GM18951 (cell line): Measurements from ENCODE around the gene IARS2.
"Not testable (repeated sequence)": the region's sequence is repeated elsewhere in the genome, so short reads cannot be mapped to it uniquely, and the experiment has no call there.

Experiments
- POLR2A ChIP-seq: IDR thresholded peaks from 4 replicates; pipeline ENCODE4 v1.6.1; 2011; ENCODE audit warnings: mild to moderate bottlenecking; ENCODE audit not compliant: insufficient read length, insufficient read depth; ENCODE audit errors: extremely low read depth
- in situ Hi-C: fragments of 300-500 bp; cut with MboI; formaldehyde crosslinking; loops from one replicate; pipeline ENCODE4 v1.12.0; 2022; ENCODE audit warnings: low sequenced_read_pairs, mixed read lengths, inconsistent platforms; ENCODE audit not compliant: unreplicated experiment

Gene IARS2

GRCh38 chr1:220084460-220084859, 9.5 kb upstream of the IARS2 start:
- in situ Hi-C loops, result no loop called here
- TF ChIP-seq POLR2A, result no peak

GRCh38 chr1:220086261-220086686, 7.7 kb upstream of the IARS2 start:
- in situ Hi-C loops, result not testable (repeated sequence)

- in situ Hi-C loops, result no loop called here
- peak; percentile 87 for TF ChIP-seq POLR2A
Measured at GRCh38 chr1:220089650-220090556, 4.0 kb upstream of the IARS2 start, which contains the start of gene BPNT1. TSS of gene BPNT1 (minus strand) at chr1:220089788. CDS start at chr1:220079846, 9,942 bp downstream.

DNA sequence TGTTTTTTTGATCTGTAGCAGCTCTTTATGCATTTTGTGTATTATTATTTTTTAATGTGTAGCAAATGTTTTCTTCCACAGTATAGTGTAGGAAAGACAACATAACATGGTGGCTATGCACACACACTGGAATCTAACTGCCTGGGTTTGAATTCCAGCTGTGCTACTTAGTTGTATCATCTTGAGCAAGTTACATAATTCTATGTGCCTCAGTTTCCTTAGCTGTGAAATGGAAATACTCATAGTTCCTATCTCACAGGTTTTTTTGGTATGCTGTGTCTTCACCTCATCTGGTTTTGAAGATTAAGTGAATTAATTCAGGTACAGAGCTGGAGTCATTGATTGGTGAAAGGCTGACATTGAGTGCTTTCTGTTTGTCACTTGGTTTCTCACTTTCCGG, 1.2 kb upstream of the IARS2 start:
- TF ChIP-seq POLR2A, result no peak

GRCh38 chr1:220093361-220094015, 444 bp upstream of the IARS2 start:
- in situ Hi-C loops, result no loop called here
- TF ChIP-seq POLR2A, result no peak

More for the DNA sequence above, 1.2 kb upstream of the IARS2 start:
- in situ Hi-C loops, result no loop called here

GRCh38 chr1:220099826-220100225, 5.9 kb downstream of the IARS2 start:
- TF ChIP-seq POLR2A, result no peak
- in situ Hi-C loops, result loop anchor here (25.0 kb wide), 1 partner anchor 263 kb away; no protein-coding TSS in a partner anchor

DNA sequence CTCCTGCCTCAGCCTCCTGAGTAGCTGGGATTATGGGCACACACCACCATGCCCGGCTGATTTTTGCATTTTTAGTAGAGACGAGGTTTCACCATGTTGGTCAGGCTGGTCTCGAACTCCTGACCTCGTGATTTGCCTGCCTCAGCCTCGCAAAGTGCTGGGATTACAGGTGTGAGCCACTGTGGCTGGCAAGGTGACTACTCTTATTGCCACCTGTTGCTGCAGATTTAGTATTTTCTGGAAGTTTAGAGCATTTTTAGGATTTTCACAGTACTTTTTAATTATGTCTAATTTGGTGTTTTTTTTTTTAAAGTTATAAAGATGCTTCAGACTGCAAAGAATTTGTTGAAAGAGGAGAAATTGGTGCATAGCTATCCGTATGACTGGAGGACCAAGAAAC, 16.5 kb downstream of the IARS2 start:
- in situ Hi-C loops, result loop anchor here (25.0 kb wide), 1 partner anchor 273 kb away; no protein-coding TSS in a partner anchor

DNA sequence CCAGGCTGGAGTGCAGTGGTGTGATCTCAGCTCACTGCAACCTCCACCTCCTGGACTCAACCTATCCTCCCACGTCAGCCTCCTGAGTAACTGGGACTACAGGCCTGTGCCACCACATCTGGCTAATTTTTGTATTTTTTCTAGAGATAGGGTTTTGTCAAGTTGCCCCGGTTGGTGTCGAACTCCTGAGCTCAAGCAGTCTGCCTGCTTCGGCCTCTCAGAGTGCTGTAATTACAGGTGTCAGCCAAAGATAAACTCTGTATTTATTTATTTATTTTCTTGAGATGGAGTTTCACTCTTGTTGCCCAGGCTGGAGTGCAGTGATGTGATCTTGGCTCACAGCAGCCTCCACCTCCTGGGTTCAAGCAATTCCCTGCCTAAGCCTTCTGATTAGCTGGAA, 18.7 kb downstream of the IARS2 start:
- in situ Hi-C loops, result loop anchor here (25.0 kb wide), 1 partner anchor 275 kb away; no protein-coding TSS in a partner anchor

- TF ChIP-seq POLR2A, result no peak
- in situ Hi-C loops, result loop anchor here (25.0 kb wide), 1 partner anchor 276 kb away; no protein-coding TSS in a partner anchor
Measured at GRCh38 chr1:220113136-220113695, 19.3 kb downstream of the IARS2 start.

DNA sequence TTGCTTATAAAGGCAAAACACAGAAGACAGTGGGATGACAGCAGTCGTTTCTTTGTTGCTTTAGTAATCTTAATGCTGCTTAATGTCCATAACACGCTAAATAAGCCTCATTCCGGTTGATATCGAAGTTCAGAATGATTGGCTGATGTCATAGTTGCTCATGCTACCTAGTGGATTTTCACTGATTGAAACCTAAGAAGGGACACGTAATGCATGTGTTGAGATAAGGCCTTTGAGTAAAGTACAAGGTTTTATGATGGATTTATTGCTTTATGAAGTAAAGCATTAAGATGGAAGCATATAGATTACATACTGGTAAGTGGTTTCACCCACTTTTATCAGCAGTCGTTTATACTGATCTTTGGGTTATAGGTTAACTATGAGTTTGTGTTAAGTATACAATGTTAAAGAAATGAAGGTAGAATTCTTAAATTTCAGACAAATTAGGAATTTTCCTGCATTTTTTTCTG, 25.1 kb downstream of the IARS2 start:
- in situ Hi-C loops, result loop anchor here (25.0 kb wide), 1 partner anchor 282 kb away; no protein-coding TSS in a partner anchor
- no peak for TF ChIP-seq POLR2A

GRCh38 chr1:220121791-220122530, 28.0 kb downstream of the IARS2 start:
- in situ Hi-C loops, result loop anchor here (25.0 kb wide), 1 partner anchor 285 kb away; no protein-coding TSS in a partner anchor

GRCh38 chr1:220123066-220123465, 29.1 kb downstream of the IARS2 start:
- no peak for TF ChIP-seq POLR2A
- in situ Hi-C loops, result loop anchor here (25.0 kb wide), 1 partner anchor 286 kb away; no protein-coding TSS in a partner anchor

More at GRCh38 chr1:220121791-220122530, 28.0 kb downstream of the IARS2 start:
- no peak for TF ChIP-seq POLR2A

DNA sequence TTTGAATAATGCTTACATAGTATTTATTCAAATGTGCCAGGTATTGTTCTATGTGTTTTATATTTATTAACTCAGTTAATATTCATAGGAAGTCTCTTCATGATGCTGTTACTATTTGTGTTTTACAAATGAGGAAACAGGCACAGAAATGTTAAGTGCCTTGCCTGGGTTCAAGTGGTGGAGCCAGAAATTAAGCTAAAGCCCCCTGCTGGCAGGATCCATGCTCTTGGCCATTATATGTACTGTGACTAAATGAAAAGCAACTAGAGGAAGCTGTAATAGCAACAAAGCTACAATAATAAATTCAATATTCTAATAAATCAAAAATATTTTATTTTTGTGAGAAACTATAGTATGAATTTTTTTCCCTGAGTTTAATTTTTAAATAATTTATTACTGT, 30.0 kb downstream of the IARS2 start:
- in situ Hi-C loops, result loop anchor here (25.0 kb wide), 1 partner anchor 287 kb away; no protein-coding TSS in a partner anchor
- TF ChIP-seq POLR2A, result no peak
